Hair follicle dermal papilla cell (primary cell): ENCODE data around the gene NAGA. TPM values are rescaled to one million over a fixed set of nuclear protein-coding genes. Genes with fewer than 3 reads are reported as not detected.

Experiments used
- small RNA-seq: library from RNA; depleted of rRNA; stranded (forward); fragments of <200 nt; gene quantifications from one replicate; pipeline ENCODE3, GENCODE V24; 2012
- total RNA-seq: library from RNA; depleted of rRNA; stranded (reverse); fragments of >200 nt; gene quantifications from 2 replicates; pipeline ENCODE4 v1.2.3, GENCODE V29; 2012

Gene NAGA
- total RNA-seq, result 71.3 and 76.3 TPM in 2 replicates

DNA sequence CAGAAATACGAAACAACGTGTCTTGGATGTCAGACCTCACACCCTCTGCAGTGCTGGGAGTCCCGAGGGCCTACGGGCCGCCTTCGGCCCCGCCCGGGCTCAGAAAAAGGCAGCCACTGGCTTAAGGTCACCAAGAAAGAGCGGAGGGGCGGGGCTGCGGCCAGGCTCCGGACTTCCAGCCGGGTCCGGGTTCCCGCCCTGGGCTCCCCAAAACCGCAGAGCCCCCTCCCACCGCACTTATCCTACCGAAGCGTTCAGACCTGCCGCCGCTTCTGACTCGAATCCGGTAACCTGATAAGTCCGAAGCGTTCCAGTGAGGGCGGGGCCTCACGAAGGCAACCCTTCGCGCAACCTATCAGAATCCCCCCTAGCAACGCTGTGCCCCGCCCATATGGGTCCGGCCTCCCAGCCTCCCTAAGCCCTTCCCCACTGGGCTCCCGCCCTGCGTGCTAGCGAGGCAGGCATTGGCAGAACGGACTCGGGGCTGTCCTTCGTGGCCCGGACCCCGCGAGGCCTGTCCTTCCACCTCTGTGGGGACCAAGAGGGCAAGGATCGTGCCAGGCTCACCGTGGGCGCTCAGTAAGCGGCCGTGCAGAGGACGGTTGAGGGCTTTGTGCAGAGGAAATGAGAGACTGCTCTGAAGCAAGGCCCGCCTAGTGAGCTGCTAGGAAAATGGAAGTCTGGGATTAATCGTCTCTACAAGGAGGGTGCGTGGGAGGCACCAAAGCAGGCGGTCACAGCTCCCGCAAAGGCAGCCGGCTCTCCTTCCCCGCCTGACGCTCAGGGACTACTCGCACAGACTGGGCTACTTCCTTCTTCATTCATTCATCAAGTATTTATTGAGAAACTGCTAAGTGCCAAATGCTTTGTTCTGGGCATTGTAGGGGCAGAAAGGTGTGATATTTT lies at the start of gene NAGA:
NAGA (minus strand) TSS at position 296 of the 906 bp plus-strand sequence. CDS start 515 bp downstream, outside the sequence.

DNA sequence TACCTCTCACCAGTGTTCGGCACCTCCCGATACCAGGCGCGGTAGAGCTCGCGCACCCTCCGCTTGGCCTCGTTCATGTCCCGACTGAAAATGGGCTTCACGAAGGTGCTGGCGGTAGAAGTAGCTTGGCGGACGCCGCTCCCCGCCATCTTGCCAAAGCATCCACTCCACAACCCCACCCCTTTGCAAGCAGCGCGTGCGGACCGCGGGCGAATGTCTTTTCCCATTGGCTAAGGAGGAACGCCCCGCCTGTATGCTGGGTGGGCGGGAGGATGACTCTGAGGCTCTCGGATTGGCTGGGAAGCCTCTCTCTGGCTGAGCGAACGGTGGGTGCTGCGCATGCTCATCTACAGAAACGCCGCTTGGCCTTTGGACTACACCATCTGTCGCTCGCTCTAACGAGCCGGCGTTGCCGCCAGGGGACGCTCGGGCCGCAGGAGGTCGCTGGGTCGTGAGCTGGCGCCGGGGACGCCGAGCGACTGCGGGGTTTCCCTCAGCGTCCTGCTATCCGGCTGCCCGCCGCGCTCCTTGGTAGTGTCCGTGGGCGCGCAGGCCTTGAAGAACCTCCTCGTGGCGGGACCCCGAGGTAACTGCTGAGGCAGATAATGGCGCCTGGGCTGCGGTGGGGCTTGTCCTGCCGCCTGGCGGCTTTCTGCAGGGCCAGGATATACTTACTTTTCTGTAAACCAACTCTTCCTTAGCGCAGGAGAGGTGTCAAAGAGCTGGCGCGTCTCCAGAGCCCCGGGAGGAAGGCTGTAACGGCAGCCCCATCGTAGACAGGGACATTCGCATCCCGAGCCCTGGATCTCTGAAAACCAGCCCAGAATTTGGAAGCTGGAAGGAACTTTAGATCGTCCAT lies 20.2 kb upstream of the NAGA start, which contains the start of gene NDUFA6:
NDUFA6 (minus strand) TSS at position 177 of the 859 bp plus-strand sequence; CDS start at position 149, 28 bp downstream.

DNA sequence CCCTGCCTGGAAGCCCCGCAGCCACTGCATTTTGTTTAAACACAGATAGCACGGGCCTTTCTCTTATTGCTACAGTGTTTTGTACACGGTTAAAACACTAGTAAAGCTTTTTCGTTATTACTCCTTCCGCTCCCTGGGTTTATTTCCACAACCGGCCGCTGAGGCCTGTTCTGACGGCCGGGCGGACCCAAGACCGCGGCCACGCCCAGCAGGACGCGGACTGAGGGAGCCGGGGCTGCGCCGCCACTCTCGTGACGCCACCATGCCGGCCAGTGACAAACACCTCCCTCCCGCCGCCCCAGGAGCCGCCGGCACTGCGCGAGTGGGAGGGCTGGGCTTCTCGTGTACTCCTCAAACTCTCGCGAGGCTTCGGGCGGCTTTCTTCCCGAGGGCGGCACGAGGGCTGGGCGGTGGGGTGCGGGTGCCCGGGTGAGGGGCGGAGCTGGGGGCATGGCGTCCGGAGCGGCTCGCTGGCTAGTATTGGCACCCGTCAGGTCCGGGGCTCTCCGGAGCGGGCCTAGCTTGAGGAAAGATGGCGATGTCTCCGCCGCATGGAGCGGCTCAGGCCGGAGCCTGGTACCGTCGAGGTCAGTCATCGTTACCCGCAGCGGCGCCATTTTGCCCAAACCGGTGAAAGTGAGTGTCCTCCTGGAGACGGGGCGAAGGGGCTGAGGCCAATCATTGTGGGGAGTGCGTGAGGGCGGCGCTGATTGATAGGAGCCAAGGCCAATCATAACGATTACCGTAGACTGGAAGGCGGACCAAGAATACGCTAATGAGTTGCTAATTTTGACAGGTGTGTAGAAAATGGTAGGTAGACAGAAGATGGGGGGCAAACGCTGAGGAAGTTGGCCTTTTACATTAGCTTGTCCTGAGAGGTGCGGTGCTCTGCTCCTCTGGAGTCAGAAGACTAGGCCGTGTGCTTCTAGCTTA lies 9.0 kb upstream of the NAGA start, which contains the start of gene SMDT1:
SMDT1 (plus strand) TSS at position 382 of the 933 bp plus-strand sequence; CDS start at position 451, 69 bp downstream.

DNA sequence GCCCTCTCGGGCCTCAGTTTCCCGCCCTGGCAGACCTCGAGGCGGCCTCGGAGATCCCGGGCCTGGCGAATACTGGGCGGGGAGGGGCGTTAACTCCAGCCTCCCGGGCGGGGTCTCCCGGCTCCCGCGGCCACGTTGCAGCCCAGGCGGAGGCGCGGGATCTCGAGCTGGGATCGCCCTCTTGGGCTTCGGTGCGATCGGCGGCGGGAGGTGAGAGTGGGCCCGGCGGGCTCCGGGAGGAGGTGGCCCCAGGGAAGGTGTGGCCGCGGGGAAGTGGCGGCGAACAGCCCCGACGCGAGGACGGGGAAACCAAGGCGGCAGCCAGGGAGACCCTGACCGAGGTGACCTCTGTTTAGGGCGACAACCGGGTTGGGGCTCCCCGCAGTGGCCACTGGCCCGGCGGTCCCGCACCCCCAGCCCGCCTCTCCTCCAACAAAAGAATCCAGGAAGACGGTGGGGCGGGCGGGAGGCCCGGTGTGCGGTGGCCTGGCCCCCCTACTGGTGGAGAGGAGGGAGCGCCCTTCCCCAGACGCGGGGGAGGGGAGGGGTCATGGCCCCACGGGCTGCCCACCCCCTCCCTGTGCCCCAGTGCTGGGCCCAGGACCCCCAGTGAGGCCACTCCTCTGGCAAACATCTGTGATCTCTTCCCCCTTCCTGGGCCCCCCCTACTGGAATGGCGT lies 3.7 kb upstream of the NAGA start, which contains the start of gene PHETA2:
PHETA2 (plus strand) TSS at position 117 of the 680 bp plus-strand sequence. CDS start 3,046 bp downstream, outside the sequence.

Small RNA genes lying within 50 kb of the gene (small RNA-seq; reads per million reads assigned to genes)
- gene SNORD13P1, result not detected

Other genes starting within 250 kb of the NAGA start
- gene SREBF2, start 237.7 kb downstream of the NAGA start, total RNA-seq, result 98.8 and 109 TPM in 2 replicates
- gene SHISA8, start 155.7 kb downstream of the NAGA start, total RNA-seq, result not detected in 2 replicates
- 0.16 and 0.36 TPM in 2 replicates for gene TNFRSF13C, start 144.0 kb downstream of the NAGA start, total RNA-seq
- 2.4 and 2.6 TPM in 2 replicates for gene CENPM, start 123.7 kb downstream of the NAGA start, total RNA-seq
- 5.1 and 8.3 TPM in 2 replicates for gene SEPTIN3, start 101.4 kb downstream of the NAGA start, total RNA-seq
- 1.6 and 2.2 TPM in 2 replicates for gene WBP2NL, start 72.0 kb downstream of the NAGA start, total RNA-seq
- gene PHETA2, start 3.4 kb upstream of the NAGA start, total RNA-seq, result 28.9 and 33.8 TPM in 2 replicates
- 3.4 and 5.7 TPM in 2 replicates for gene SMDT1, start 8.9 kb upstream of the NAGA start, total RNA-seq
- gene NDUFA6, start 20.0 kb upstream of the NAGA start, total RNA-seq, result 23.5 and 32.2 TPM in 2 replicates
- 0.24 and 0.49 TPM in 2 replicates for gene CYP2D6, start 60.0 kb upstream of the NAGA start, total RNA-seq
- 48.3 and 60.5 TPM in 2 replicates for gene TCF20, start 199.8 kb upstream of the NAGA start, total RNA-seq